Stimulated activated CD4-positive, alpha-beta T cell treated with anti-CD3 and anti-CD28 coated beads, Interleukin-4, amount 100 ng/mL, for 4 hours (primary cell): ENCODE results near the gene PON2.
A peak's percentile ranks its signal among the peaks of the same experiment; 100 is the strongest.
"Not testable (repeated sequence)": the region's sequence is repeated elsewhere in the genome, so short reads cannot be mapped to it uniquely, and the experiment has no call there.

Experiments used
- DNase-seq, 2 experiments: peaks; one replicate each; pipeline ENCODE4 v3.0.0-alpha.2; 2020

The PON2 gene

GRCh38 chr7:95434557-95435421 lies at the start of gene PON2:
Gene PON2, minus strand, starts transcription at chr7:95435028. Its CDS starts 77 bp downstream, at chr7:95434951.
- DNase-seq: peak; percentile 9 to 24

GRCh38 chr7:95482424-95482823 lies 47.6 kb upstream of the PON2 start:
- DNase-seq: no peak

- no peak for DNase-seq
Observed at GRCh38 chr7:95481271-95482165, 46.7 kb upstream of the PON2 start.

- DNase-seq: no peak
Observed at GRCh38 chr7:95479992-95480624, 45.3 kb upstream of the PON2 start.

- DNase-seq: no peak
Observed at GRCh38 chr7:95478272-95479037, 43.6 kb upstream of the PON2 start.

GRCh38 chr7:95476904-95477594 lies 42.2 kb upstream of the PON2 start:
- DNase-seq: peak; percentile 24 to 26

GRCh38 chr7:95476072-95476847 lies 41.4 kb upstream of the PON2 start:
- DNase-seq: no peak

GRCh38 chr7:95473276-95473985 lies 38.6 kb upstream of the PON2 start:
- DNase-seq: no peak

GRCh38 chr7:95472581-95473161 lies 37.8 kb upstream of the PON2 start:
- no peak for DNase-seq

- no peak for DNase-seq
Observed at GRCh38 chr7:95471071-95471470, 36.2 kb upstream of the PON2 start.

- no peak for DNase-seq
Observed at GRCh38 chr7:95470452-95470851, 35.6 kb upstream of the PON2 start.

GRCh38 chr7:95469848-95470247 lies 35.0 kb upstream of the PON2 start:
- no peak for DNase-seq

GRCh38 chr7:95469187-95469586 lies 34.4 kb upstream of the PON2 start:
- no peak for DNase-seq

- no peak for DNase-seq
Observed at GRCh38 chr7:95467912-95468607, 33.2 kb upstream of the PON2 start.

- not testable (repeated sequence) for DNase-seq
Observed at GRCh38 chr7:95460653-95461052, 25.8 kb upstream of the PON2 start.

- DNase-seq: no peak
Observed at GRCh38 chr7:95457947-95458346, 23.1 kb upstream of the PON2 start.

GRCh38 chr7:95454438-95455045 lies 19.7 kb upstream of the PON2 start:
- DNase-seq: no peak

- DNase-seq: no peak
Observed at GRCh38 chr7:95446618-95447017, 11.8 kb upstream of the PON2 start.

GRCh38 chr7:95444796-95445195 lies 10.0 kb upstream of the PON2 start:
- DNase-seq: no peak
